Measurements from ENCODE around the gene MCAT. TPM values are rescaled to one million over a fixed set of nuclear protein-coding genes. Genes with fewer than 3 reads are reported as not detected.

The MCAT gene
- total RNA-seq, 4 donors from 2014 or later, result 15.8 to 21.7 (median 19.2) TPM

- Histone ChIP-seq H3K36me3 (peaks cover 0 to 76% of the 10 kb centered on the region in 2 donors), H3K4me3 (no peak overlapping the region), H3K27ac (no peak overlapping the region), H3K27me3 (no peaks in the 10 kb centered on the region), H3K9me3 (no peaks in the 10 kb centered on the region), H3K4me1 (peaks cover 0 to 16% (median 3%) of the 10 kb centered on the region in 3 donors)
- WGBS, 2 donors (ENCODE audit: low coverage in 1 of 2), result 86 to 91% methylated on average over 4 to 5 of the region's 25 CpGs
- TF ChIP-seq EP300 (IDR thresholded peaks at IDR 0.05) (no peak), CTCF (IDR thresholded peaks at IDR 0.05) (no peak), POLR2AphosphoS5 (IDR thresholded peaks at IDR 0.05) (no peak), POLR2A (IDR thresholded peaks at IDR 0.05) (no peak)
- ATAC-seq, result no peak
These were observed 25.5 kb upstream of the MCAT start for GRCh38 chr22:43168471-43169309.

- H3K36me3 ChIP-seq, result peaks cover 0 to 73% of the 10 kb centered on the region in 2 donors
- ATAC-seq, result no peak
- no peak for TF ChIP-seq CTCF (IDR thresholded peaks at IDR 0.05)
- no peak for TF ChIP-seq POLR2A (IDR thresholded peaks at IDR 0.05)
- no peaks in the 10 kb centered on the region for H3K9me3 ChIP-seq
- H3K4me3 ChIP-seq, result no peak overlapping the region
- WGBS, 2 donors (ENCODE audit: low coverage in 1 of 2), result 86 to 95% methylated on average over 4 to 7 of the region's 19 CpGs
- H3K4me1 ChIP-seq, result peaks cover 0 to 26% (median 13%) of the 10 kb centered on the region in 3 donors
- H3K27me3 ChIP-seq, result no peaks in the 10 kb centered on the region
- H3K27ac ChIP-seq, result no peak overlapping the region
These were observed 23.9 kb upstream of the MCAT start for GRCh38 chr22:43167001-43167589.

- H3K36me3 ChIP-seq, result peaks cover 0 to 72% of the 10 kb centered on the region in 2 donors
- ATAC-seq, result no peak
- H3K27ac ChIP-seq, result no peak overlapping the region
- H3K4me1 ChIP-seq, result peaks cover 0 to 26% (median 13%) of the 10 kb centered on the region in 3 donors
- WGBS, 2 donors (ENCODE audit: low coverage in 1 of 2), result 78 to 96% methylated on average over 5 of the region's 23 CpGs
- H3K9me3 ChIP-seq, result no peaks in the 10 kb centered on the region
- H3K27me3 ChIP-seq, result no peaks in the 10 kb centered on the region
- TF ChIP-seq POLR2AphosphoS5 (IDR thresholded peaks at IDR 0.05) (no peak), CTCF (IDR thresholded peaks at IDR 0.05) (no peak), POLR2A (IDR thresholded peaks at IDR 0.05) (no peak), EP300 (IDR thresholded peaks at IDR 0.05) (no peak)
- no peak overlapping the region for H3K4me3 ChIP-seq
These were observed 23.1 kb upstream of the MCAT start for GRCh38 chr22:43166132-43166930.

GRCh38 chr22:43164636-43165035 lies 21.4 kb upstream of the MCAT start:
- no peak for ATAC-seq
- no peak for TF ChIP-seq POLR2A (IDR thresholded peaks at IDR 0.05)
- no peak for TF ChIP-seq EP300 (IDR thresholded peaks at IDR 0.05)
- WGBS, 2 donors (ENCODE audit: low coverage in 1 of 2), result 47 to 54% methylated on average over 9 to 15 of the region's 16 CpGs
- Histone ChIP-seq H3K9me3 (no peaks in the 10 kb centered on the region), H3K36me3 (peaks cover 0 to 72% of the 10 kb centered on the region in 2 donors), H3K27ac (peak overlapping the region in 1 of 4 donors; percentile 54), H3K4me3 (no peak overlapping the region), H3K4me1 (peaks cover 0 to 28% (median 13%) of the 10 kb centered on the region in 3 donors), H3K27me3 (no peaks in the 10 kb centered on the region)

GRCh38 chr22:43163241-43163795 lies 20.1 kb upstream of the MCAT start:
- no peaks in the 10 kb centered on the region for H3K27me3 ChIP-seq
- WGBS, 2 donors (ENCODE audit: low coverage in 1 of 2), result no CpG with 5 or more reads among the region's 18 CpGs
- peak overlapping the region in 3 of 4 donors; percentile 54 to 72 (median 57) for H3K27ac ChIP-seq
- H3K36me3 ChIP-seq, result peaks cover 0 to 66% of the 10 kb centered on the region in 2 donors
- TF ChIP-seq POLR2A (IDR thresholded peaks at IDR 0.05) (no peak), POLR2AphosphoS5 (IDR thresholded peaks at IDR 0.05) (no peak), EP300 (IDR thresholded peaks at IDR 0.05) (no peak), CTCF (IDR thresholded peaks at IDR 0.05) (no peak)
- ATAC-seq, result no peak
- peaks cover 0 to 42% (median 13%) of the 10 kb centered on the region in 3 donors for H3K4me1 ChIP-seq
- no peaks in the 10 kb centered on the region for H3K9me3 ChIP-seq
- H3K4me3 ChIP-seq, result no peak overlapping the region

All from gastroesophageal sphincter (tissue), 4 donors.